A204.1 (cell line): ENCODE measurements around the gene CPA1.

Source experiments
- FAIRE-seq: peaks from 2 replicates; lab custom pipeline; 2012; peaks lifted over from hg19 to GRCh38; lab: Jason Lieb, UNC

CPA1 gene

GRCh38 chr7:130430841-130431666, 50.8 kb downstream of the CPA1 start:
- FAIRE-seq: no peak

DNA sequence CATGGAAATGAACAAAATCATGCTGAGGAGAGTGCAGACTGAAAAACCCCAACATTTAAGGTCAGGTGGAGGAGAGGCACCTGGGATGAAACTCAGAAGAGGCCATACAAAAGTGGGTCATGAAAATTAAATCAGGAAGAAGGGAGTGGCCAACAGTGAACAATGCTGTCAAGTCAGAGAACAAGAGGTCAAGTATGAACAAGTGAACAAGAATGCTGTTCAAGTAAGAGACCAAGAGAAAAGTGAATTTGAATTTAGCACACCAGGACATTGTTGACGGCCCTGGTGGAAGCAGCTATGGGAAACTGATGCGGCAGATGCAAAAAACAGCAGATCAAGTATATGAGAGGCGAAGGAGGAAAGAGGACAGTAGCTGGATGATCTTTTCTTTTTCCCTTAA, 52.6 kb downstream of the CPA1 start:
- no peak for FAIRE-seq

- no peak for FAIRE-seq
Observed at GRCh38 chr7:130433301-130433700, 53.0 kb downstream of the CPA1 start.

DNA sequence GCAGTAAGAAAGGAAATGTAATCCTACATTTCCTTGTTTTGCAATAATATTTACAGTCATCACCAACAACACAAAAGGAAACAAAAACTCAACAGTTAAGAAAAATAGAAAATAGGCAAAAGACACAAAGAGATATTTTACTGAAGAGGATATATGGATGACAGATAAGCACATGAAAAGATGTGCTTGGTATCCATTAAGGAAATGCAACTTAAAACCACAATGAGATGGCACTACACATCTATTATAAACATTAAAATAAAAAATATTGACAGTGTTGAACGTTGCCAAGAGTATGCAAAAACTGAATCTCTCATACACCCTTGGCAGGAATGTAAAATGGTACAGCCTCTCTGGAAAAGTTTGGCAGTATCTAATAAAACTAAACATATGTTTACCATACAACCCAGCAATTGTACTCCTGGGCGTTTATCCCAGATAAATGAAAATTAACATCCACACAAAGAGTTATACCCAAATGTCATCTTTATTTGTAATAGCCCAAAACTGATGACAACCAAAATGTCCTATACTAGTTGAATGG, 55.1 kb downstream of the CPA1 start:
- no peak for FAIRE-seq

DNA sequence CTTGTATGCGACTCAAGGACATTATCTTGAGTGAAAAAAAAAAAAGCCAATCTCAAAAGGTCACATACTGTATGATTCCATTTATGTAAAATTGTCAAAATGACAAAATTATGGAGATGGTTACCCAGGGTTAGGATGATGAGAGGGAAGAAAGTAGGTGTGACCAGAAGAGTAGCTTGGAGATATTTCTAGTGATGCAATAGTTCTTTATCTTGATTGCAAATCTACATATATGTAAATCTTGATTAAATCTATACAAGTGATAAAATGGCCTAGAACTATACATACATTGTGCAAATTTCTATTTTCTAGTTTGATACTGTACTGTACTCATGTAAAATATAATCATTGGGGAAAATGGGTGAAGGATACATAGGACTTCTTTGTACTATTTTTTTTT, 56.0 kb downstream of the CPA1 start:
- no peak for FAIRE-seq
